ENCODE results near the gene SGTB.

GRCh38 chr5:65682148-65682547, 39.8 kb downstream of the SGTB start:
- TF ChIP-seq, protein P1, sequence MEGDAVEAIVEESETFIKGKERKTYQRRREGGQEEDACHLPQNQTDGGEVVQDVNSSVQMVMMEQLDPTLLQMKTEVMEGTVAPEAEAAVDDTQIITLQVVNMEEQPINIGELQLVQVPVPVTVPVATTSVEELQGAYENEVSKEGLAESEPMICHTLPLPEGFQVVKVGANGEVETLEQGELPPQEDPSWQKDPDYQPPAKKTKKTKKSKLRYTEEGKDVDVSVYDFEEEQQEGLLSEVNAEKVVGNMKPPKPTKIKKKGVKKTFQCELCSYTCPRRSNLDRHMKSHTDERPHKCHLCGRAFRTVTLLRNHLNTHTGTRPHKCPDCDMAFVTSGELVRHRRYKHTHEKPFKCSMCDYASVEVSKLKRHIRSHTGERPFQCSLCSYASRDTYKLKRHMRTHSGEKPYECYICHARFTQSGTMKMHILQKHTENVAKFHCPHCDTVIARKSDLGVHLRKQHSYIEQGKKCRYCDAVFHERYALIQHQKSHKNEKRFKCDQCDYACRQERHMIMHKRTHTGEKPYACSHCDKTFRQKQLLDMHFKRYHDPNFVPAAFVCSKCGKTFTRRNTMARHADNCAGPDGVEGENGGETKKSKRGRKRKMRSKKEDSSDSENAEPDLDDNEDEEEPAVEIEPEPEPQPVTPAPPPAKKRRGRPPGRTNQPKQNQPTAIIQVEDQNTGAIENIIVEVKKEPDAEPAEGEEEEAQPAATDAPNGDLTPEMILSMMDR (IDR thresholded peaks at IDR 0.05) = no peak
- no peak for TF ChIP-seq ZFX (IDR thresholded peaks at IDR 0.05; ENCODE audit: borderline replicate concordance)

All from 22Rv1 (cell line).